Measurements from ENCODE around the gene NAXE. TPM values are rescaled to one million over a fixed set of nuclear protein-coding genes. Genes with fewer than 3 reads are reported as not detected.
"Not testable (repeated sequence)": the region's sequence is repeated elsewhere in the genome, so short reads cannot be mapped to it uniquely, and the experiment has no call there.

NAXE gene
- polyA plus RNA-seq, 1 experiment = 29.9 TPM

DNA sequence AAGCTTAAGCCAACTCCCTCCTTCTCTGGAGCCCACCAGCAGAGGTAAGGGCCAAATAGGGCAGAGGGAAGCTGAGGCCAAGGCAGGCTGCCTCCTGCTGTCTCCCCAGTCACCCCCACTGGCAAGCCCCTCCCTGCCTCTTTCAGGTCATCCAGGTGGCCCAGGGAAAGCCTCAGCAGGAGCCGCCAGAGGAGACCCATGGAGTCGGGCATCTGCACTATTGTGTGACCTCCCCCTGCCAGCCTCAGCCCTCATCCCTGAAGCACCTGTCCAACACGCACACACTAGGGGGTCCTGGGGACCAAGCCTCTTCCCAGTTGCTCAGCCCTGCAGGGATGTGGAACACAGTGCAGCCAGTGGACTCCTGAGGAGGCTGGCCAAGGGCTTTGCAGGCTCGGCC, 5.3 kb upstream of the NAXE start:
- H3K27me3 ChIP-seq (ENCODE audit: control insufficient read depth, insufficient read depth, low read length) = peaks cover 11% of the 10 kb centered on the region
- ChIA-PET POLR2A (no interaction called here), CTCF (interaction anchor here (0.6 to 2.3 kb wide), 5 partner anchors 18 to 200 kb away, joined by 3 to 11 read pairs (median 3); no protein-coding TSS in a partner anchor)
- TF ChIP-seq, protein P1, sequence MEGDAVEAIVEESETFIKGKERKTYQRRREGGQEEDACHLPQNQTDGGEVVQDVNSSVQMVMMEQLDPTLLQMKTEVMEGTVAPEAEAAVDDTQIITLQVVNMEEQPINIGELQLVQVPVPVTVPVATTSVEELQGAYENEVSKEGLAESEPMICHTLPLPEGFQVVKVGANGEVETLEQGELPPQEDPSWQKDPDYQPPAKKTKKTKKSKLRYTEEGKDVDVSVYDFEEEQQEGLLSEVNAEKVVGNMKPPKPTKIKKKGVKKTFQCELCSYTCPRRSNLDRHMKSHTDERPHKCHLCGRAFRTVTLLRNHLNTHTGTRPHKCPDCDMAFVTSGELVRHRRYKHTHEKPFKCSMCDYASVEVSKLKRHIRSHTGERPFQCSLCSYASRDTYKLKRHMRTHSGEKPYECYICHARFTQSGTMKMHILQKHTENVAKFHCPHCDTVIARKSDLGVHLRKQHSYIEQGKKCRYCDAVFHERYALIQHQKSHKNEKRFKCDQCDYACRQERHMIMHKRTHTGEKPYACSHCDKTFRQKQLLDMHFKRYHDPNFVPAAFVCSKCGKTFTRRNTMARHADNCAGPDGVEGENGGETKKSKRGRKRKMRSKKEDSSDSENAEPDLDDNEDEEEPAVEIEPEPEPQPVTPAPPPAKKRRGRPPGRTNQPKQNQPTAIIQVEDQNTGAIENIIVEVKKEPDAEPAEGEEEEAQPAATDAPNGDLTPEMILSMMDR (IDR thresholded peaks at IDR 0.05; ENCODE audit: low read depth, low read length) = no peak
- H3K4me3 ChIP-seq (ENCODE audit: low read depth, low read length) = no peak overlapping the region
- H3K27ac ChIP-seq (ENCODE audit: low read depth, low read length) = no peak overlapping the region
- no peaks in the 10 kb centered on the region for H3K9me3 ChIP-seq (ENCODE audit: control insufficient read depth, insufficient read depth, low read length)
- no peak for DNase-seq (ENCODE audit: low read depth, low spot score)

DNA sequence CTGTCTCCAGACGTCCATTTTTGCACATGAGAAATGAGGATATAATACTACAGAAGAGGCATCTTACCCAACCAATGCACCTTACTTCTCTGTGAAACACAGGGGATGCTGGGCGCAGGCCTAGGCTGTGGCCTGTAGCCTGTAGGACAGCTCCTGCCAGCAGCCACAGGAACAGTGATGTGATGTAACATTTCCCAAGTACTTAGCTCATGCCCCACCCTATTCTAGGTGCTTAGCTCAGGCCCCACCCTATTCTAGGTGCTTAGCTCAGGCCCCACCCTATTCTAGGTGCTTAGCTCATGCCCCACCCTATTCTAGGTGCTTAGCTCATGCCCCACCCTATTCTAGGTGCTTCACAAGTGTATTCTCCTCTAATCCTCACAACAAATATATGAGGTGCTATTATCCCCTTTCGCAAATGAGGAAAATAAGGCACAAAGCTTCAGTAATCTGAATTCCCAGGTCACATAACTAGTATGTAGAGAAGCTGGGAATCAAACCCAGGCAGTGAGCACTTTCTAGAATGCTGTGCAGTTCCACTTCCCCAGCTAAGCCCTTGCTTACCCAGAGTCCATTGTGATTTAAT, 4.6 kb upstream of the NAXE start:
- no peaks in the 10 kb centered on the region; the same call in 1 of the 2 replicates for H3K9me3 ChIP-seq (ENCODE audit: control insufficient read depth, insufficient read depth, low read length)
- DNase-seq (ENCODE audit: low read depth, low spot score) = no peak
- TF ChIP-seq, protein P1 (IDR thresholded peaks at IDR 0.05; ENCODE audit: low read depth, low read length) = no peak
- no peak overlapping the region for H3K4me3 ChIP-seq (ENCODE audit: low read depth, low read length)
- H3K27me3 ChIP-seq (ENCODE audit: control insufficient read depth, insufficient read depth, low read length) = peaks cover 11% of the 10 kb centered on the region
- POLR2A ChIA-PET = no interaction called here
- CTCF ChIA-PET = interaction anchor here (0.6 to 2.3 kb wide), 2 partner anchors 17 to 132 kb away, joined by 8 to 11 read pairs; no protein-coding TSS in a partner anchor
- no peak overlapping the region for H3K27ac ChIP-seq (ENCODE audit: low read depth, low read length)

DNA sequence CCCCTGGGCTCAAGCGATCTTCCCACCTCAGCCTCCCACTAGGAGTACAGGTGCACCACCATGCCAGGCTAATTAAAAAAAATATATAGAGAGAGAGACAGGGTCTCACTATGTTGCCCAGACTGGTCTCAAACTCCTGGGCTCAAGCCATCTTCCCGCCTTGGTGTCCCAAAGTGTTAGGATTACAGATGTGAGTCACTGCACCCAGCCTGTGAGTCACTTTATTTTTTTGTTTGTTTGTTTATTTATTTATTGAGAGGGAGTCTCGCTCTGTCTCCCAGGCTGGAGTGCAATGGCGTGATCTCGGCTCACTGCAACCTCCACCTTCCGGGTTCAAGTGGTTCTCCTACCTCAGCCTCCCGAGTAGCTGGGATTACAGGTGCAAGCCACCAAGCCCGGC, 3.6 kb upstream of the NAXE start:
- CTCF ChIA-PET = interaction anchor here (1.7 kb wide), 1 partner anchor 20 kb away, joined by 8 read pairs; no protein-coding TSS in a partner anchor
- H3K27ac ChIP-seq (ENCODE audit: low read depth, low read length); POLR2A ChIA-PET; H3K9me3 ChIP-seq (ENCODE audit: control insufficient read depth, insufficient read depth, low read length); H3K4me3 ChIP-seq (ENCODE audit: low read depth, low read length); DNase-seq (ENCODE audit: low read depth, low spot score): not testable (repeated sequence)
- H3K27me3 ChIP-seq (ENCODE audit: control insufficient read depth, insufficient read depth, low read length) = peaks cover 11% of the 10 kb centered on the region

DNA sequence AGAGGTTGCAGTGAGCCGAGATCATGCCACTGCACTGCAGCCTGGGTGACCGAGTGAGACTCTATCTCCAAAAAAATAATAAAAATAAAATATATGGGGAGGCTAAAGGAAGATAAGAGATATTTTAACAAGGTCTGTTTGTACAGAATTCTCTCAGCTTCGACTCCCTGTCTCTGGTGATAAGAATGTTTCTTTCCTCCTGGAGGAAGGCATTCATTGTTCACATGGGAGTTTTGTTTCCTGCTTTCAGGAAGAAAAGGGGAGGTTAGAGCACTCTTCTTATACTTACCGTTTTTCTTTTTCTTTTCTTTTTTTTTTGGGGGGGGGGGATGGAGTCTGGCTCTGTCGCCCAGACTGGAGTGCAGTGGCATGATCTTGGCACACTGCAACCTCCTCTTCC, 2.0 kb upstream of the NAXE start:
- ChIA-PET POLR2A (no interaction called here), CTCF (interaction anchor here (0.7 to 1.7 kb wide), 2 partner anchors 19 to 144 kb away, joined by 5 to 8 read pairs; no protein-coding TSS in a partner anchor)
- TF ChIP-seq, protein P1 (IDR thresholded peaks at IDR 0.05; ENCODE audit: low read depth, low read length) = no peak
- Histone ChIP-seq H3K9me3 (ENCODE audit: control insufficient read depth, insufficient read depth, low read length) (no peaks in the 10 kb centered on the region; the same call in 1 of the 2 replicates), H3K4me3 (ENCODE audit: low read depth, low read length) (no peak overlapping the region), H3K27me3 (ENCODE audit: control insufficient read depth, insufficient read depth, low read length) (peaks cover 11% of the 10 kb centered on the region), H3K27ac (ENCODE audit: low read depth, low read length) (no peak overlapping the region)
- no peak for DNase-seq (ENCODE audit: low read depth, low spot score)

DNA sequence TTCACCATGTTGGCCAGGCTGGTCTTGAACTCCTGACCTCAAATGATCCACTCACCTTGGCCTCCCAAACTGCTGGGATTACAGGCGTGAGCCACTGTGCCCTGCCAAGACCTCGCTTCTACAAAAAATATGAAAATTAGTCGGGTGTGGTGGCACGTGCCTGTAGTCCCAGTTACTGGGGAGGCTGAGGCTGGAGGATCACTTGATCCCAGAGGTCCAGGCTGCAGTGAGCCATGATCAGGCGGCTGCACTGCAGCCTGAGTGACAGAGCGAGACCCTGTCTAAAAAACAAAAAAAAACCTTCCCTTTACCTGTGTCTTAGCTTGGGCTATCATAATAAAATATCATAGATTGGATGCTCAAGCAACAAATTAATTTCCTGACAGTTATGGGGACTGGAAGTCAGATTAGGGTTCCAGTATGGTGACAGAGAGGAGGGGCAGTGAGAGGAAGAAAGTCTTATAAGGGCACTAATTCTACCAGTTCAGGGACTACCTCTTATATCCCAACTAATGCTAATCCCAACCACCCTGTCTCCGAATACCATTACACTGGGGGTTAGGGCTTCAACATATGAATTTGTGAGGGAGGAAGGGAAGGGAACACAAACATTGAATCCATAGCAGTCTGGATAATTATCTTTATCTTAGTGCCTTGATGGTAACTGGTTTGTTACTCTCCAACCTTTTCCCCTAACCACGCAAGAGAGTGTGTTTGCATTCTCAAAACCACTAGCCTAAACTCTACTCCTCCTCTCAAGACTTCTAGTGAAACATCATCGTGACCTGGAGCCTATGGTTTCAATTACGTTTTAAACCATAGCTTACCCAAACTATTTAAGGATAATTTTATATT, 1.0 kb upstream of the NAXE start:
- peaks cover 9% of the 10 kb centered on the region for H3K27me3 ChIP-seq (ENCODE audit: control insufficient read depth, insufficient read depth, low read length)
- no peak overlapping the region for H3K27ac ChIP-seq (ENCODE audit: low read depth, low read length)
- no peak for DNase-seq (ENCODE audit: low read depth, low spot score)
- CTCF ChIA-PET = interaction anchor here (0.6 to 2.0 kb wide), 9 partner anchors 8 to 205 kb away, joined by 3 to 5 read pairs (median 4); no protein-coding TSS in a partner anchor
- POLR2A ChIA-PET = interaction anchor here (0.6 to 1.3 kb wide), 3 partner anchors 86 to 1788 kb away, joined by 3 to 5 read pairs (median 4); partner anchors contain the start of gene MEF2D
- TF ChIP-seq, protein P1 (IDR thresholded peaks at IDR 0.05; ENCODE audit: low read depth, low read length) = no peak
- no peaks in the 10 kb centered on the region; the same call in 1 of the 2 replicates for H3K9me3 ChIP-seq (ENCODE audit: control insufficient read depth, insufficient read depth, low read length)
- no peak overlapping the region for H3K4me3 ChIP-seq (ENCODE audit: low read depth, low read length)
